SK-N-SH treated with all-trans-retinoic acid at 6 μM for 48 hours (cell line): ENCODE data around the gene PHYKPL.

Experiments
- ARNTL ChIP-seq: fragments of 450-650 bp; formaldehyde crosslinking; IDR thresholded peaks from 2 replicates; pipeline ENCODE4 v1.5.0; 2020; ENCODE audit warnings: low read depth, mild to moderate bottlenecking, moderate library complexity, borderline replicate concordance
- CREB5 ChIP-seq: fragments of 250-450 bp; sonication (Bioruptor Pico); IDR thresholded peaks from 2 replicates; pipeline ENCODE4 v1.5.1; 2020; ENCODE audit warnings: low read depth, mild to moderate bottlenecking, moderate library complexity
- PATZ1 ChIP-seq: fragments of 250-450 bp; sonication (Bioruptor Pico); IDR thresholded peaks from 2 replicates; pipeline ENCODE4 v1.8.0; 2020; ENCODE audit warnings: mild to moderate bottlenecking, moderate library complexity, borderline replicate concordance
- RARB ChIP-seq: fragments of 250-450 bp; sonication (Bioruptor Pico); IDR thresholded peaks from 2 replicates; pipeline ENCODE4 v1.8.0; 2021; ENCODE audit warnings: mild to moderate bottlenecking, moderate library complexity
- TCF4 ChIP-seq: fragments of 250-450 bp; sonication (Bioruptor Pico); IDR thresholded peaks from 2 replicates; pipeline ENCODE4 v1.8.0; 2021; ENCODE audit warnings: mild to moderate bottlenecking, moderate library complexity, borderline replicate concordance
- ZFP3 ChIP-seq: fragments of 250-450 bp; sonication (Bioruptor Pico); IDR thresholded peaks from 2 replicates; pipeline ENCODE4 v1.5.0; 2020; ENCODE audit warnings: mild to moderate bottlenecking, moderate library complexity

GRCh38 chr5:178238711-178239592, 6.3 kb upstream of the PHYKPL start:
- no peak for TF ChIP-seq ARNTL (CRISPR knock-in tag)
- no peak for TF ChIP-seq RARB (CRISPR knock-in tag)
- no peak for TF ChIP-seq TCF4 (CRISPR knock-in tag)
- TF ChIP-seq CREB5 (CRISPR knock-in tag) = no peak
- no peak for TF ChIP-seq ZFP3 (CRISPR knock-in tag)
- TF ChIP-seq PATZ1 (CRISPR knock-in tag) = no peak
